Neuronal stem cell (in vitro differentiated cells): ENCODE measurements around the gene MED17.

Experiments
- DNase-seq: peaks from one replicate; pipeline ENCODE4 v3.0.0-alpha.2; 2013; ENCODE audit warnings: low spot score
- H2AFZ ChIP-seq: one replicate; pipeline ENCODE4 v1.6.1; 2013; ENCODE audit warnings: mild to moderate bottlenecking, low read length, inconsistent platforms
- H2AK5ac ChIP-seq: 2 replicates; pipeline ENCODE4 v1.6.1; 2013; ENCODE audit warnings: low read depth, mild to moderate bottlenecking, inconsistent platforms, low read length, moderate library complexity, mixed read lengths
- H2BK120ac ChIP-seq: 2 replicates; pipeline ENCODE4 v1.6.1; 2013; ENCODE audit warnings: low read depth, mild to moderate bottlenecking, inconsistent platforms, low read length, moderate library complexity, mixed read lengths
- H2BK12ac ChIP-seq: one replicate; pipeline ENCODE4 v1.6.1; 2013; ENCODE audit warnings: low read length, inconsistent platforms
- H2BK15ac ChIP-seq: 2 replicates; pipeline ENCODE4 v1.6.1; 2013; ENCODE audit warnings: mild to moderate bottlenecking, low read length, inconsistent platforms, mixed read lengths
- H2BK5ac ChIP-seq: one replicate; pipeline ENCODE4 v1.6.1; 2013; ENCODE audit warnings: inconsistent platforms, mild to moderate bottlenecking, low read length, moderate library complexity
- H3K14ac ChIP-seq: one replicate; pipeline ENCODE4 v1.6.1; 2013; ENCODE audit warnings: low read length, inconsistent platforms
- H3K18ac ChIP-seq: 2 replicates; pipeline ENCODE4 v1.6.1; 2013; ENCODE audit warnings: low read length, inconsistent platforms
- H3K23ac ChIP-seq: 2 replicates; pipeline ENCODE4 v1.6.1; 2013; ENCODE audit warnings: low read depth, mild to moderate bottlenecking, mixed read lengths, low read length, inconsistent platforms; ENCODE audit not compliant: poor library complexity
- H3K27ac ChIP-seq: replicated peaks from 3 replicates; pipeline ENCODE4 v1.5.1; 2013; ENCODE audit warnings: low read length, inconsistent platforms
- H3K27me3 ChIP-seq, 3 experiments: 2 replicates each; pipeline ENCODE4 v1.6.1; 2013; ENCODE audit warnings: low read length in 3 of 3, mild to moderate bottlenecking in 2 of 3, inconsistent platforms in 1 of 3, low read depth in 1 of 3, mixed read lengths in 1 of 3, moderate library complexity in 1 of 3; ENCODE audit not compliant: control insufficient read depth in 3 of 3, insufficient read depth in 3 of 3
- H3K36me3 ChIP-seq, 2 donors: replicated peaks in 1 of 2; 2 replicates each; pipeline ENCODE4 v1.6.1; 2013; ENCODE audit warnings: low read length in 2 of 2; ENCODE audit not compliant: control insufficient read depth in 2 of 2, insufficient read depth in 2 of 2
- H3K4ac ChIP-seq: 2 replicates; pipeline ENCODE4 v1.6.1; 2013; ENCODE audit warnings: inconsistent platforms, mild to moderate bottlenecking, low read length, moderate library complexity
- H3K4me1 ChIP-seq, 2 donors: 1 replicate in 1 of 2; 2 replicates in 1 of 2; pipeline ENCODE4 v1.6.1; 2013; ENCODE audit warnings: low read length in 2 of 2, low read depth in 1 of 2; ENCODE audit not compliant: control insufficient read depth in 2 of 2, insufficient read depth in 1 of 2
- H3K4me2 ChIP-seq: one replicate; pipeline ENCODE4 v1.6.1; 2013; ENCODE audit warnings: mild to moderate bottlenecking, low read length, inconsistent platforms; ENCODE audit not compliant: insufficient read depth, poor library complexity, severe bottlenecking
- H3K4me3 ChIP-seq, 2 donors: 2 replicates each; pipeline ENCODE4 v1.5.1; 2013; ENCODE audit warnings: low read length in 2 of 2, mild to moderate bottlenecking in 2 of 2, inconsistent platforms in 1 of 2, moderate library complexity in 1 of 2
- H3K79me1 ChIP-seq: one replicate; pipeline ENCODE4 v1.6.1; 2013; ENCODE audit warnings: low read depth, mild to moderate bottlenecking, inconsistent platforms, low read length, moderate library complexity
- H3K9ac ChIP-seq: one replicate; pipeline ENCODE4 v1.6.1; 2013; ENCODE audit warnings: mild to moderate bottlenecking, low read depth, low read length, inconsistent platforms; ENCODE audit not compliant: poor library complexity
- H3K9me3 ChIP-seq, 2 donors: replicated peaks in 1 of 2; 2 replicates each; pipeline versions ENCODE3 to v1.6.1; 2013; ENCODE audit warnings: low read length in 2 of 2, mild to moderate bottlenecking in 2 of 2, inconsistent platforms in 1 of 2, low read depth in 1 of 2, mixed read lengths in 1 of 2, moderate library complexity in 1 of 2; ENCODE audit not compliant: control insufficient read depth in 2 of 2, insufficient read depth in 1 of 2
- H4K8ac ChIP-seq: one replicate; pipeline ENCODE4 v1.6.1; 2013; ENCODE audit warnings: low read depth, mild to moderate bottlenecking, inconsistent platforms, low read length, moderate library complexity
- H4K91ac ChIP-seq: one replicate; pipeline ENCODE4 v1.6.1; 2013; ENCODE audit warnings: low read length, low read depth, mild to moderate bottlenecking, inconsistent platforms; ENCODE audit not compliant: poor library complexity
- WGBS, 2 donors: extraction: QIAGEN DNeasy Blood & Tissue Kit; methylation state at CpG; one replicate each; pipeline ENCODE4 v1.1.7; 2013; ENCODE audit warnings: missing lambda C conversion rate in 2 of 2, mixed read lengths in 1 of 2; ENCODE audit not compliant: insufficient read length in 2 of 2, insufficient replicate concordance in 1 of 2; ENCODE audit errors: extremely low coverage in 2 of 2; 5-methylcytosine and 5-hydroxymethylcytosine counted together

MED17 gene

DNA sequence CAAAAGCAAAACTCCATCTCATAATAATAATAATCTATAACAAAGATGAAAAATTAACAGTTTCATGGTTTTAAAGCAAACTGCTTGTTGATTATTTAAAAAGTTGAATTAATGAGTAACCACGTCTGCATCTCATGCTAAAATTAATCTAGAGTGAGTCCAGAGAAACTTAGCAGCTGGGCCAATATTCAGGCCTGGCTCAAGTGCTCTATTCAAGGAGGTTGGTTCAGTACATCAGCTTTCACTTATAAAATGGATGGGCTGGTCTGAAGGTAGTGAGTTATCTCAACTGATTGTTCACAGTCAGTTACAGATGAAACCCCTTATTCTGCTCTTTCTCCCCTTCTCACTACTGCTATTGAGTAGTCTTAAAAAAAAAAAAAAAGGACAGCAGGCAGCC is 43.3 kb downstream of the MED17 start:
- no peak overlapping the region for H2BK5ac ChIP-seq
- H3K4me1 ChIP-seq, result no peaks in the 10 kb centered on the region
- H3K9me3 ChIP-seq, result no peaks in the 10 kb centered on the region
- H4K8ac ChIP-seq, result no peak overlapping the region
- H3K27ac ChIP-seq, result no peak overlapping the region
- H3K4ac ChIP-seq, result no peak overlapping the region
- H3K79me1 ChIP-seq, result no peaks in the 10 kb centered on the region
- H2BK120ac ChIP-seq, result no peak overlapping the region
- H3K18ac ChIP-seq, result no peak overlapping the region
- no peak overlapping the region for H2BK12ac ChIP-seq
- no peak overlapping the region for H3K14ac ChIP-seq
- H3K27me3 ChIP-seq, result no peaks in the 10 kb centered on the region
- H3K23ac ChIP-seq, result no peak overlapping the region
- no peak overlapping the region for H2BK15ac ChIP-seq
- WGBS, 2 donors, result no CpG with 5 or more reads among the region's 1 CpG
- no peak overlapping the region for H4K91ac ChIP-seq
- H2AK5ac ChIP-seq, result no peak overlapping the region
- H3K4me3 ChIP-seq, result no peak overlapping the region
- DNase-seq, result no peak
- no peak overlapping the region for H2AFZ ChIP-seq
- H3K4me2 ChIP-seq, result no peak overlapping the region
- H3K9ac ChIP-seq, result no peak overlapping the region
- H3K36me3 ChIP-seq, result no peaks in the 10 kb centered on the region

DNA sequence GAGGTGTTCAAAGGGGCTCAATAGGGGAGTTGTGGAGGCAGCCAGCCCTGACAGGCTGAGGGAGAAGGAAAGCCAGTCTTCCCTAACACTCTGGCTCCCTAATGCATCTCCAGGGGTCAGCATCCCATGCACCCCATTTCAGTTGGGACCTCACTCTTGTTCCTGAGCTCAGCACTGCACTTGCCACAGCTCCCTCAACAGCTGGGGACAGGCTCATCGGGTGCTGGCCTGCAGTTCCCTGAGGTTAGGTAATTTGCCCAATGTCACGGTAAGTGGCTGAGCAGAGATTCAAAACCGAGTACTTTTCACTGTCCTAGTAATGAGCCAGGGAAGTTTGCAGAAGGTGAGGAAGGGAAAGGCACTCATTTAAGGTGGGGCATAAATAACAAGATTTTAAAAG is 45.5 kb downstream of the MED17 start:
- no peak overlapping the region for H3K27ac ChIP-seq
- no peaks in the 10 kb centered on the region for H3K9me3 ChIP-seq
- H3K18ac ChIP-seq, result no peak overlapping the region
- H3K4me2 ChIP-seq, result no peak overlapping the region
- H3K4me1 ChIP-seq, result no peaks in the 10 kb centered on the region
- no peak overlapping the region for H2BK5ac ChIP-seq
- no peak overlapping the region for H3K23ac ChIP-seq
- no peak overlapping the region for H3K4me3 ChIP-seq
- H3K9ac ChIP-seq, result no peak overlapping the region
- WGBS, 2 donors, result no CpG with 5 or more reads among the region's 3 CpGs
- H3K14ac ChIP-seq, result no peak overlapping the region
- no peak overlapping the region for H3K4ac ChIP-seq
- no peak for DNase-seq
- H3K36me3 ChIP-seq, result no peaks in the 10 kb centered on the region
- no peak overlapping the region for H2AFZ ChIP-seq
- no peak overlapping the region for H2BK15ac ChIP-seq
- no peak overlapping the region for H4K8ac ChIP-seq
- no peak overlapping the region for H2AK5ac ChIP-seq
- no peak overlapping the region for H2BK12ac ChIP-seq
- no peaks in the 10 kb centered on the region for H3K27me3 ChIP-seq
- no peak overlapping the region for H4K91ac ChIP-seq
- H3K79me1 ChIP-seq, result no peaks in the 10 kb centered on the region
- H2BK120ac ChIP-seq, result no peak overlapping the region

DNA sequence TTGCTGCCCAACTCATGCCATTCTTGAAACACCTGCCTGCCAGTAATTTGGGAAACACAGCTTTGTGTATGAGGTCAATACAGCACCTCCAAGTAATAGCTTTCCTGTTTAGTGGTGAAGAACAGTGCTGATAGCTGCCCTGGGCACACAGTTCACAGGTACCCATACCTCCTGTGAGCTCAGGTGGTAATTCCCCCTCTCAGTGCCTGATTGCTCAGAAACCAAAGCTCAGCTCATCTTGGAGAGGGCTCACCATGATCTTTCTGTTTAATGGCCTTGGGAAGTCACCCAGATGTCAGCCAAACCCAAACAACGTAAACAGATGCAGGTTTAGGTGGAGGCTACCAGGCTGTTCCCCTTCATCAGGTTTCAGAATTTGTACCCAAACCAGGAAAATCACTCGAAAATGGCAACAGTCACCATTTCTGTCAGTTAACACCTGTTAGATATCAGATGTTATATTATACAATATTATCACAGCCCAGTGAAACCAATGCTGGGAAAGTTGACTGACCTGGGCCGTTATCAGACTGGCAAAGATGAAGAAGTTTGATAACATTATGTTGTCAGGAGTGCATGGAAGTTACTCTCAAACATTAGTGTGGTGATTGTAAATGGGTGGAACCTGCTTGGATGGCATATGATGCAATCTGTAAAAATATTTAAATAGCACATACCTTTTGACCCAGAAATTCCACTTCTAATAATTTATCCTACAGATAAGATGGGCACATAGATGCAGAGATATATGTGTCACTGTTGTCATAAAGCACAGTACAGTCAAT is 47.5 kb downstream of the MED17 start:
- Histone ChIP-seq H3K27me3 (no peaks in the 10 kb centered on the region), H2BK15ac (no peak overlapping the region), H3K4me3 (no peak overlapping the region), H3K27ac (no peak overlapping the region), H3K4me2 (no peak overlapping the region), H2BK12ac (no peak overlapping the region), H4K91ac (no peak overlapping the region), H4K8ac (no peak overlapping the region), H3K4me1 (no peaks in the 10 kb centered on the region), H2AFZ (no peak overlapping the region), H2BK120ac (no peak overlapping the region), H3K9ac (no peak overlapping the region), H3K4ac (no peak overlapping the region), H2BK5ac (no peak overlapping the region), H3K14ac (no peak overlapping the region), H3K23ac (no peak overlapping the region), H3K9me3 (no peaks in the 10 kb centered on the region), H2AK5ac (no peak overlapping the region), H3K36me3 (no peaks in the 10 kb centered on the region), H3K18ac (no peak overlapping the region), H3K79me1 (no peaks in the 10 kb centered on the region)
- WGBS, 2 donors, result no CpG with 5 or more reads among the region's 3 CpGs
- no peak for DNase-seq

DNA sequence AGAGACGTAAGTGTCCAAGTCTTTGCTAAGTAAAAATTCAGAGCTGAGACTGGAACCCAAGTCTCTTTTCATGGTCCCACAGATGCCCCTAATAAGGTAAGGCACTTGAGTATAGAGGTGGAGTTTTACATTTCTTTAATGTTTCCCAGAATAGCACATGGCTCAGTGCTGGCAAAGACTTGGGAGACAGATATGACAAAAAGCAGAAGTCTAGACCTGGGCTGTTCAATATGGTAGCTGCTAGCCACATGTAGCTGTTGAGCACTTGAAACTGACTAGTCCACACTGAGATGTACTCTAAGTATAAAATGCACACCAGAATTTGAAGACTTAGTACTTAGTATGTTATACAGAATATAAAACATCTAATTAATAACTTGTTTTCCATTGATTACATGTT is 48.7 kb downstream of the MED17 start:
- no peak overlapping the region for H2BK12ac ChIP-seq
- H3K4ac ChIP-seq, result no peak overlapping the region
- no peak overlapping the region for H4K91ac ChIP-seq
- no peak overlapping the region for H3K27ac ChIP-seq
- H2BK120ac ChIP-seq, result no peak overlapping the region
- no peaks in the 10 kb centered on the region for H3K36me3 ChIP-seq
- H3K9me3 ChIP-seq, result no peaks in the 10 kb centered on the region
- H4K8ac ChIP-seq, result no peak overlapping the region
- H2AK5ac ChIP-seq, result no peak overlapping the region
- WGBS, 2 donors, result no CpG with 5 or more reads among the region's 1 CpG
- DNase-seq, result no peak
- no peaks in the 10 kb centered on the region for H3K79me1 ChIP-seq
- H3K4me2 ChIP-seq, result no peak overlapping the region
- H3K14ac ChIP-seq, result no peak overlapping the region
- H3K27me3 ChIP-seq, result no peaks in the 10 kb centered on the region
- no peak overlapping the region for H2BK15ac ChIP-seq
- H3K4me3 ChIP-seq, result no peak overlapping the region
- no peak overlapping the region for H2AFZ ChIP-seq
- H3K23ac ChIP-seq, result no peak overlapping the region
- H3K9ac ChIP-seq, result no peak overlapping the region
- no peak overlapping the region for H2BK5ac ChIP-seq
- H3K4me1 ChIP-seq, result no peaks in the 10 kb centered on the region
- H3K18ac ChIP-seq, result no peak overlapping the region
